ENCODE measurements around the gene LASP1.

- TF ChIP-seq EZH2phosphoT487 (IDR thresholded peaks at IDR 0.05; ENCODE audit: unreplicated experiment) (no peak), REST (IDR thresholded peaks at IDR 0.05; ENCODE audit: unreplicated experiment) (no peak), NANOG (IDR thresholded peaks at IDR 0.05; ENCODE audit: borderline replicate concordance) (no peak), CTCF (conservative IDR thresholded peaks at IDR 0.05; ENCODE audit: low read depth in 2 of 2) (no peak), ZNF331 (CRISPR knock-in tag; IDR thresholded peaks at IDR 0.05; ENCODE audit: low read depth) (no peak), POLR2AphosphoS5 (IDR thresholded peaks at IDR 0.05; ENCODE audit: low read depth) (no peak), EZH2 (IDR thresholded peaks at IDR 0.05; ENCODE audit: low read depth, unreplicated experiment) (no peak), CREB1 (CRISPR knock-in tag; IDR thresholded peaks at IDR 0.05; ENCODE audit: low read depth) (no peak), STAT1 (IDR thresholded peaks at IDR 0.05; ENCODE audit: unreplicated experiment) (no peak), JUNB (IDR thresholded peaks at IDR 0.05; ENCODE audit: unreplicated experiment) (no peak), ETS1 (IDR thresholded peaks at IDR 0.05) (peak; percentile 69; the same call in 1 of the 2 replicates), ZNF462 (CRISPR knock-in tag; IDR thresholded peaks at IDR 0.05) (no peak), ZNF114 (CRISPR knock-in tag; IDR thresholded peaks at IDR 0.05) (no peak)
Observed at GRCh38 chr17:38879878-38880665, 10.2 kb downstream of the LASP1 start.

All from GM23338 (cell line).